Stomach (tissue), 4 donors: Measurements from ENCODE around the gene OR6B3.

Experiments
- EP300 ChIP-seq: sonication (generic); formaldehyde crosslinking; IDR thresholded peaks from one replicate; pipeline ENCODE4 v1.6.1; 2017; ENCODE audit warnings: antibody characterized with exemption
- POLR2A ChIP-seq, 4 donors: fragments of 450-650 bp; IDR thresholded peaks; one replicate each; pipeline ENCODE4 v1.6.1; 2016; ENCODE audit warnings: antibody characterized with exemption in 4 of 4, control low read depth in 2 of 4, mild to moderate bottlenecking in 1 of 4, moderate library complexity in 1 of 4
- POLR2AphosphoS5 ChIP-seq, 3 donors: sonication (generic); formaldehyde crosslinking; IDR thresholded peaks; one replicate each; pipeline ENCODE4 v1.6.1; 2016; ENCODE audit warnings: antibody characterized with exemption in 3 of 3
- TF ChIP-seq, protein P1 (sequence below), 7 experiments: fragments of 450-650 bp in 4 of 7; fragments of 200-600 bp in 3 of 7; sonication (generic) in 3 of 7; IDR thresholded peaks; one replicate each; pipeline ENCODE4 v1.5.1; 2016 to 2019; ENCODE audit warnings: antibody characterized with exemption in 7 of 7, control low read depth in 2 of 7, mild to moderate bottlenecking in 1 of 7

- no peak for TF ChIP-seq EP300
- TF ChIP-seq, protein P1, sequence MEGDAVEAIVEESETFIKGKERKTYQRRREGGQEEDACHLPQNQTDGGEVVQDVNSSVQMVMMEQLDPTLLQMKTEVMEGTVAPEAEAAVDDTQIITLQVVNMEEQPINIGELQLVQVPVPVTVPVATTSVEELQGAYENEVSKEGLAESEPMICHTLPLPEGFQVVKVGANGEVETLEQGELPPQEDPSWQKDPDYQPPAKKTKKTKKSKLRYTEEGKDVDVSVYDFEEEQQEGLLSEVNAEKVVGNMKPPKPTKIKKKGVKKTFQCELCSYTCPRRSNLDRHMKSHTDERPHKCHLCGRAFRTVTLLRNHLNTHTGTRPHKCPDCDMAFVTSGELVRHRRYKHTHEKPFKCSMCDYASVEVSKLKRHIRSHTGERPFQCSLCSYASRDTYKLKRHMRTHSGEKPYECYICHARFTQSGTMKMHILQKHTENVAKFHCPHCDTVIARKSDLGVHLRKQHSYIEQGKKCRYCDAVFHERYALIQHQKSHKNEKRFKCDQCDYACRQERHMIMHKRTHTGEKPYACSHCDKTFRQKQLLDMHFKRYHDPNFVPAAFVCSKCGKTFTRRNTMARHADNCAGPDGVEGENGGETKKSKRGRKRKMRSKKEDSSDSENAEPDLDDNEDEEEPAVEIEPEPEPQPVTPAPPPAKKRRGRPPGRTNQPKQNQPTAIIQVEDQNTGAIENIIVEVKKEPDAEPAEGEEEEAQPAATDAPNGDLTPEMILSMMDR (IDR thresholded peaks at IDR 0.05): no peak
- no peak for TF ChIP-seq POLR2A (IDR thresholded peaks at IDR 0.05)
- TF ChIP-seq POLR2AphosphoS5 (IDR thresholded peaks at IDR 0.05): no peak
These were observed 25.3 kb upstream of the OR6B3 start for GRCh38 chr2:240078631-240079030.
